Measurements from ENCODE around the gene TTLL11.
A peak's percentile ranks its signal among the peaks of the same experiment; 100 is the strongest.

- TF ChIP-seq CTCF (IDR thresholded peaks at IDR 0.05) (peak; percentile 97), EZH2 (IDR thresholded peaks at IDR 0.05) (no peak)
Measured at GRCh38 chr9:122125158-122125508, 32.0 kb upstream of the TTLL11 start.

Measured in neural progenitor cell (in vitro differentiated cells).